ENCODE results near the gene STK10. TPM values are rescaled to one million over a fixed set of nuclear protein-coding genes. Genes with fewer than 3 reads are reported as not detected.

Gene STK10
- total and polyA plus RNA-seq, 9 of the 15 experiments (the other 6 are each of a cell fraction or from before 2014, with no cell fraction given), result 0.30 to 6.7 (median 2.4) TPM

DNA sequence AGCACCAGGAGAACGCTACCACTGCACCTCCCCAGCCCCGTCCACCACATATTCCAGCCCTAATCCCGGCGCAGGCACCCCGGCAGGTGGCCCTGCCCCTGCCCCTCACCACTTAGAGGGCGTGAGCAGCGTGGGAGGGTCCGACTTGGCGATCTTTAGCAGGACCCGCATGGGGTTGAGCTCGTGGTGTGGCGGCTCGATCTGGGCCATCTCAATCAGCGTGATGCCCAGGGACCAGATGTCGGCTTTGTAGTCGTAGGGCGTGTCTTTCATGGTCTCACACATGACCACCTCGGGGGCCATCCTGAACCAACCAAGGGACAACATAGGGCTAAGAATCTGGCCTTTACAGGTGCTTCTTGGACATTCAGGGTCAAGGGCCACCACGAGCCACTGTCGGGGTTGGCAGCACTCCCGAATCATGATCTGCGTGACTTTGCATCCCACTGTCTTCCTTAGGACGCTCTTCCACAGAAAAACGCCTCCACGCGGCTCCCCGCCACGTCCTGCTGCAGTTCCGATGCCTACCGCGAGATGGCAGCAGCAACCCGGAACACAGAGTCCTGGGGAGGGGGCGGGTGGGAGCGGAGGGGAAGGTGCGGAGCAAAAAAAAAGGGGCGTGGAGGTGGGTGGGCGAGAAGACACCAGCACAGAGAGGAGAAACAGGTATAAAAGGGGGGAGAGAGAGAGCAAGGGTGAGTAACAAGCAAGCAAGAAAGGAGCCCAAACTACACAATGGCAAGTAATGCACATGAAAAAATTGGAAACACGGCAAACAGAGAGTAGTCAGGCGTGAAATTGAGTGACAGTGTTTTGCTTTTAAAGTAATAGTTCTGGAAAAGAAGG lies 81.3 kb downstream of the STK10 start (continued):
- TF ChIP-seq SMAD2 (IDR thresholded peaks at IDR 0.05; ENCODE audit: low read depth, low read length) (no peak), SAP30 (IDR thresholded peaks at IDR 0.05; ENCODE audit: borderline replicate concordance, insufficient read depth, low read depth, low read length, poor library complexity, severe bottlenecking) (no peak), SMARCA4 (IDR thresholded peaks at IDR 0.05) (no peak), DPF2 (IDR thresholded peaks at IDR 0.05) (0 out of 2 replicates have a peak, but pooled peaks have one; percentile 36), KLF16 (IDR thresholded peaks at IDR 0.05) (peak; percentile 52; the same call in 1 of the 2 replicates), ZNF146 (CRISPR knock-in tag; IDR thresholded peaks at IDR 0.05; ENCODE audit: unreplicated experiment) (no peak), KDM1A (IDR thresholded peaks at IDR 0.05) (no peak), ZNF282 (CRISPR knock-in tag; IDR thresholded peaks at IDR 0.05) (no peak), MEF2A (IDR thresholded peaks at IDR 0.05; ENCODE audit: control insufficient read depth, low read depth, low read length) (no peak), PHF21A (IDR thresholded peaks at IDR 0.05; ENCODE audit: borderline replicate concordance, low read depth) (no peak)
- TF ChIP-seq, protein P1, sequence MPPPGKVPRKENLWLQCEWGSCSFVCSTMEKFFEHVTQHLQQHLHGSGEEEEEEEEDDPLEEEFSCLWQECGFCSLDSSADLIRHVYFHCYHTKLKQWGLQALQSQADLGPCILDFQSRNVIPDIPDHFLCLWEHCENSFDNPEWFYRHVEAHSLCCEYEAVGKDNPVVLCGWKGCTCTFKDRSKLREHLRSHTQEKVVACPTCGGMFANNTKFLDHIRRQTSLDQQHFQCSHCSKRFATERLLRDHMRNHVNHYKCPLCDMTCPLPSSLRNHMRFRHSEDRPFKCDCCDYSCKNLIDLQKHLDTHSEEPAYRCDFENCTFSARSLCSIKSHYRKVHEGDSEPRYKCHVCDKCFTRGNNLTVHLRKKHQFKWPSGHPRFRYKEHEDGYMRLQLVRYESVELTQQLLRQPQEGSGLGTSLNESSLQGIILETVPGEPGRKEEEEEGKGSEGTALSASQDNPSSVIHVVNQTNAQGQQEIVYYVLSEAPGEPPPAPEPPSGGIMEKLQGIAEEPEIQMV (tag; conservative IDR thresholded peaks at IDR 0.05; ENCODE audit: low read depth), result no peak
- TF ChIP-seq, protein P2, sequence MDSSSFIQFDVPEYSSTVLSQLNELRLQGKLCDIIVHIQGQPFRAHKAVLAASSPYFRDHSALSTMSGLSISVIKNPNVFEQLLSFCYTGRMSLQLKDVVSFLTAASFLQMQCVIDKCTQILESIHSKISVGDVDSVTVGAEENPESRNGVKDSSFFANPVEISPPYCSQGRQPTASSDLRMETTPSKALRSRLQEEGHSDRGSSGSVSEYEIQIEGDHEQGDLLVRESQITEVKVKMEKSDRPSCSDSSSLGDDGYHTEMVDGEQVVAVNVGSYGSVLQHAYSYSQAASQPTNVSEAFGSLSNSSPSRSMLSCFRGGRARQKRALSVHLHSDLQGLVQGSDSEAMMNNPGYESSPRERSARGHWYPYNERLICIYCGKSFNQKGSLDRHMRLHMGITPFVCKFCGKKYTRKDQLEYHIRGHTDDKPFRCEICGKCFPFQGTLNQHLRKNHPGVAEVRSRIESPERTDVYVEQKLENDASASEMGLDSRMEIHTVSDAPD (CRISPR knock-in tag; IDR thresholded peaks at IDR 0.05), result no peak
- TF ChIP-seq, protein P3, sequence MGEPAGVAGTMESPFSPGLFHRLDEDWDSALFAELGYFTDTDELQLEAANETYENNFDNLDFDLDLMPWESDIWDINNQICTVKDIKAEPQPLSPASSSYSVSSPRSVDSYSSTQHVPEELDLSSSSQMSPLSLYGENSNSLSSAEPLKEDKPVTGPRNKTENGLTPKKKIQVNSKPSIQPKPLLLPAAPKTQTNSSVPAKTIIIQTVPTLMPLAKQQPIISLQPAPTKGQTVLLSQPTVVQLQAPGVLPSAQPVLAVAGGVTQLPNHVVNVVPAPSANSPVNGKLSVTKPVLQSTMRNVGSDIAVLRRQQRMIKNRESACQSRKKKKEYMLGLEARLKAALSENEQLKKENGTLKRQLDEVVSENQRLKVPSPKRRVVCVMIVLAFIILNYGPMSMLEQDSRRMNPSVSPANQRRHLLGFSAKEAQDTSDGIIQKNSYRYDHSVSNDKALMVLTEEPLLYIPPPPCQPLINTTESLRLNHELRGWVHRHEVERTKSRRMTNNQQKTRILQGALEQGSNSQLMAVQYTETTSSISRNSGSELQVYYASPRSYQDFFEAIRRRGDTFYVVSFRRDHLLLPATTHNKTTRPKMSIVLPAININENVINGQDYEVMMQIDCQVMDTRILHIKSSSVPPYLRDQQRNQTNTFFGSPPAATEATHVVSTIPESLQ (CRISPR knock-in tag; IDR thresholded peaks at IDR 0.05), result no peak
- TF ChIP-seq, protein P4, sequence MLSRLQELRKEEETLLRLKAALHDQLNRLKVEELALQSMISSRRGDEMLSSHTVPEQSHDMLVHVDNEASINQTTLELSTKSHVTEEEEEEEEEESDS (CRISPR knock-in tag; IDR thresholded peaks at IDR 0.05), result no peak
